GM18498 (cell line): ENCODE data around the gene MPRIP.

Experiments used
- ATAC-seq: cut with Tn5 transposase; IDR thresholded peaks from one replicate; pipeline ENCODE4 v1.9.1; 2021; ENCODE audit warnings: mild to moderate bottlenecking, moderate library complexity; ENCODE audit not compliant: unreplicated experiment

Gene MPRIP

GRCh38 chr17:17161121-17161520, 118.9 kb downstream of the MPRIP start:
- ATAC-seq: no peak

- no peak for ATAC-seq
These were observed 119.5 kb downstream of the MPRIP start for GRCh38 chr17:17161759-17162158.

- no peak for ATAC-seq
These were observed 121.9 kb downstream of the MPRIP start for GRCh38 chr17:17164156-17164555.

GRCh38 chr17:17164676-17165075, 122.4 kb downstream of the MPRIP start:
- no peak for ATAC-seq

- ATAC-seq: no peak
These were observed 123.5 kb downstream of the MPRIP start for GRCh38 chr17:17165666-17166308.

- ATAC-seq: no peak
These were observed 124.2 kb downstream of the MPRIP start for GRCh38 chr17:17166446-17166845.

GRCh38 chr17:17167356-17167755, 125.1 kb downstream of the MPRIP start:
- no peak for ATAC-seq

- no peak for ATAC-seq
These were observed 125.7 kb downstream of the MPRIP start for GRCh38 chr17:17167986-17168385.

GRCh38 chr17:17168401-17168800, 126.1 kb downstream of the MPRIP start:
- ATAC-seq: no peak

- ATAC-seq: no peak
These were observed 127.1 kb downstream of the MPRIP start for GRCh38 chr17:17169396-17169795.

- no peak for ATAC-seq
These were observed 128.2 kb downstream of the MPRIP start for GRCh38 chr17:17170346-17170985.

- ATAC-seq: no peak
These were observed 128.9 kb downstream of the MPRIP start for GRCh38 chr17:17171186-17171585.

GRCh38 chr17:17172001-17172939, 130.0 kb downstream of the MPRIP start:
- ATAC-seq: no peak

GRCh38 chr17:17172990-17173389, 130.7 kb downstream of the MPRIP start:
- no peak for ATAC-seq

- no peak for ATAC-seq
These were observed 131.7 kb downstream of the MPRIP start for GRCh38 chr17:17173921-17174320.

- ATAC-seq: no peak
These were observed 133.1 kb downstream of the MPRIP start for GRCh38 chr17:17175340-17175739.

- no peak for ATAC-seq
These were observed 133.7 kb downstream of the MPRIP start for GRCh38 chr17:17175917-17176316.

- ATAC-seq: no peak
These were observed 134.1 kb downstream of the MPRIP start for GRCh38 chr17:17176341-17176740.

- ATAC-seq: no peak
These were observed 134.9 kb downstream of the MPRIP start for GRCh38 chr17:17177176-17177575.

- no peak for ATAC-seq
These were observed 137.1 kb downstream of the MPRIP start for GRCh38 chr17:17179371-17179827.

- ATAC-seq: no peak
These were observed 137.9 kb downstream of the MPRIP start for GRCh38 chr17:17180141-17180603.
